Measurements from ENCODE around the gene GABRA4.

GABRA4 gene

DNA sequence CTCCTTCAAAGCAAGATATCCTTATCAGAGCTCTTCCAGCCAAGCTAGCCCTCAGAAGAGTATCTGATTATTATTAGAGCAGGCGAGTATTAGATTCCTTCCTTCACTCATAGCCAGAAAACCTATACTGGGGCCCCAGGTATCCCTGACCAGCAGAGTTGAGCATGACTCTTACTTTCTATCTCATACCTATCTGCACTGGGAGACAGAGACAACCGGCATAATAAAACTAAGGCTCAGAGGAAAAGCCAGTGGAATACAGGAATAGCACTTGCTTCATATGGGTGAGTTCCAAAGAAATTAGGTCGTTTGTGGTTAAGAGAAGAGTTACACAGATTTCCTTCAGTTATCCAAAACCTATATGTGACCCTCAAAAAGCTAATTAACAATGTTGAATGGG is 42.6 kb downstream of the GABRA4 start:
- TF ChIP-seq, protein P1, sequence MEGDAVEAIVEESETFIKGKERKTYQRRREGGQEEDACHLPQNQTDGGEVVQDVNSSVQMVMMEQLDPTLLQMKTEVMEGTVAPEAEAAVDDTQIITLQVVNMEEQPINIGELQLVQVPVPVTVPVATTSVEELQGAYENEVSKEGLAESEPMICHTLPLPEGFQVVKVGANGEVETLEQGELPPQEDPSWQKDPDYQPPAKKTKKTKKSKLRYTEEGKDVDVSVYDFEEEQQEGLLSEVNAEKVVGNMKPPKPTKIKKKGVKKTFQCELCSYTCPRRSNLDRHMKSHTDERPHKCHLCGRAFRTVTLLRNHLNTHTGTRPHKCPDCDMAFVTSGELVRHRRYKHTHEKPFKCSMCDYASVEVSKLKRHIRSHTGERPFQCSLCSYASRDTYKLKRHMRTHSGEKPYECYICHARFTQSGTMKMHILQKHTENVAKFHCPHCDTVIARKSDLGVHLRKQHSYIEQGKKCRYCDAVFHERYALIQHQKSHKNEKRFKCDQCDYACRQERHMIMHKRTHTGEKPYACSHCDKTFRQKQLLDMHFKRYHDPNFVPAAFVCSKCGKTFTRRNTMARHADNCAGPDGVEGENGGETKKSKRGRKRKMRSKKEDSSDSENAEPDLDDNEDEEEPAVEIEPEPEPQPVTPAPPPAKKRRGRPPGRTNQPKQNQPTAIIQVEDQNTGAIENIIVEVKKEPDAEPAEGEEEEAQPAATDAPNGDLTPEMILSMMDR (IDR thresholded peaks at IDR 0.05; ENCODE audit: low read depth, low read length, missing control alignments), result no peak
- no peak overlapping the region for H3K4me3 ChIP-seq (replicated peaks; ENCODE audit: low read depth, low read length)
- DNase-seq (ENCODE audit: extremely low read depth, low read depth), result no peak

DNA sequence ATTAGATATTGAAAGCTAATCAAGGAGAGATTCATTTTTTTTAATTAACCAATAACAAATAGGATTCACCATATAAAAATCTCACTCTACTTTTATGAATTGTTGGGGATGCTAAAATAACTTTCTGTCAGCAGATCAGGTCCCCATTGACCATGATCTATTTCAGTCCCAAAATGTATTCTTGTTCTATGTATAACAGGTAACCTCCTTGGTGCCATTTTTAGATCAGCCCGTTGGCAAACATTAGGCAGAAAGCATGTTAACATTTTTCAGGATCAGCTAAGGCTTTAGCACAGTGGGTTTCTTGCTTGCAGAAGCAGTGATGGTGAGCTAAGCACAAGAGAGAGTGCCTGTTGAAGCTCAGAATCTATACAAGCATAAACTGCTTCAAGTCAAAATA is 43.6 kb downstream of the GABRA4 start:
- TF ChIP-seq, protein P1 (IDR thresholded peaks at IDR 0.05; ENCODE audit: low read depth, low read length, missing control alignments), result no peak
- no peak for DNase-seq (ENCODE audit: extremely low read depth, low read depth)
- H3K4me3 ChIP-seq (replicated peaks; ENCODE audit: low read depth, low read length), result no peak overlapping the region

DNA sequence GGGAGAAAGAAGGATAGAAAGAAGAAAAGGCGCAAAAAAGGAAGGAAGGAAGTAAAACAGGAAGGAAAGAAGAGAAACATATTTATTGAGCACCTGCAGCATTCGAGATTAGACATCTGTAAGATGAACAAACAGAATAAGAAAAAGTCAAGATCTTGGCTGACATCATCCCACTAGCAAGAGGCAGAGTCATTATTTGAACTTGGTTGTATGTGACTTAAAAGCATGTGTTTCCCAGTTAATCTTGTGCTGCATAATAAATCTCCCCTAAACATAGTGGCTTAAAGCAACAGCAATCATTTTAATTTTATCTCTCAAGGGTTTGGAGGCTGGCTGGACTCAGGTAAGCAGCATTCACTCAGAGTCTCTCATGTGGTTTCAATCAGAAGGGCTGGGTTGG is 45.8 kb downstream of the GABRA4 start:
- TF ChIP-seq, protein P1 (IDR thresholded peaks at IDR 0.05; ENCODE audit: low read depth, low read length, missing control alignments), result no peak
- no peak for DNase-seq (ENCODE audit: extremely low read depth, low read depth)
- H3K4me3 ChIP-seq (replicated peaks; ENCODE audit: low read depth, low read length), result no peak overlapping the region

DNA sequence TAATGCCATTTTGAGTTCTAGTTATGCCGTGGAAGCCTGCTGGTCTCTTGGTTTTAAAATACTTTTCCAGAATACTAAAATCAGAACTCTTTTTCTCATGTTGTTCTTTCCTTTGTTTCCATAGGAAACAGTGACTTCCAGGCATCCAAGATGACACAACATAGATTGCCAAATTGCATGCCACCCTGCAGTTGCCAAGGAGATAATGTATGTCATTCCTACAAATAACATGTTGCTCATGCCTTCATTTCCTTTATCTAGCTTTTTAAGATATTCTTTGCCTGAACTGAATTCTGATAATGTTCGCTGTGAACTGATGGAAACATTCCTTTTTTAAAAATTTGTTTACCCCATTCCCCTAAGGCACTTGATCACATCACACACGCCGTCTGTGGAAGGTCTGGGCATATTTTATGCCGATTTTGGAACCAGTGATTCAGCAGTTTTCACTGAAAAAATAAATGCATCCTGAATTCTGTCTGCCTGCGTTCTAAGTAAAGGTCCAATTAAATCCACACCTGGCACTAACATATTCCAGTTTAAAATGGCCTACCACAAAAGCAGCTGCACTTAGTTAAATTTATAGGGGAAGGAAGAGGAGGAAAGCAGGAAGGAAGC is 46.4 kb downstream of the GABRA4 start:
- no peak for DNase-seq (ENCODE audit: extremely low read depth, low read depth)
- TF ChIP-seq, protein P1 (IDR thresholded peaks at IDR 0.05; ENCODE audit: low read depth, low read length, missing control alignments), result no peak
- no peak overlapping the region for H3K4me3 ChIP-seq (replicated peaks; ENCODE audit: low read depth, low read length)

DNA sequence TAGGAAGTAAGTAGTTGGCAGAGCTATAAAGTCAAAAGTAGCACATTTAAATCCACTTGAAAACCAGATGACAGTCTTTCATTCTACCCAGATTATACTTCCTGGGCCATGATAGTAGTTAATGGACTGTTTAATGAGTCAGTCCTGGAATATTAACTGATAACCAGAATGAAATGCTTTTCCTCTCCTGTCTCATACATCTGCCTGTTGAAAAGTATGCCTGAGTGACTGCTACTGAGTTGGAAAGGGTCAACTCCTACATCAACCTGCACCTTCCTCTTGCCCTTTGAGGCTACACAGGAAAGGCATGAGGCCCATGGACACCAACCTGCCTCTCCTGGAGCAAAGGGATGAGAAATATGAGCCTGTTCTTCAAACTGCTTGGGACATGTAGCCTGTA is 48.3 kb downstream of the GABRA4 start:
- TF ChIP-seq, protein P1 (IDR thresholded peaks at IDR 0.05; ENCODE audit: low read depth, low read length, missing control alignments), result no peak
- no peak overlapping the region for H3K4me3 ChIP-seq (replicated peaks; ENCODE audit: low read depth, low read length)
- no peak for DNase-seq (ENCODE audit: extremely low read depth, low read depth)

DNA sequence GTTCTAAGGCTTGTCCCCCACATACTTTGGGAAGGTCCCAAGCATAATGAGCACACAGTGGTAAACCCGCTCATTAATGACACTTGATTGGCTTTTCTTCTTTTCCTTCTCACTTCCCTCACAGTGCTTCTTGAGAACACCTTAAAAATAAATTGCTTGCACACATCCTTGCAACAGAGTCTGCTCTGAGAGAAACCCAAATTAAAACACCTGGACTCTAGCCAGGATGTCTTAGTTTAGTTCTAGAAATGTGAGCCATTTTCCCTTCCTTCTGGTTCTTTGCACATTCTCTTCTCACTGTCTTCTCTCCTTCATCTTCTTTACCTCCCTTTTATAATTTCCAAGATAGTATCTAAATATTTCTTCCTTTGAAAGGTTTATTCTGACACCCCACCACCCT is 49.0 kb downstream of the GABRA4 start:
- TF ChIP-seq, protein P1 (IDR thresholded peaks at IDR 0.05; ENCODE audit: low read depth, low read length, missing control alignments), result no peak
- no peak for DNase-seq (ENCODE audit: extremely low read depth, low read depth)
- H3K4me3 ChIP-seq (replicated peaks; ENCODE audit: low read depth, low read length), result no peak overlapping the region

DNA sequence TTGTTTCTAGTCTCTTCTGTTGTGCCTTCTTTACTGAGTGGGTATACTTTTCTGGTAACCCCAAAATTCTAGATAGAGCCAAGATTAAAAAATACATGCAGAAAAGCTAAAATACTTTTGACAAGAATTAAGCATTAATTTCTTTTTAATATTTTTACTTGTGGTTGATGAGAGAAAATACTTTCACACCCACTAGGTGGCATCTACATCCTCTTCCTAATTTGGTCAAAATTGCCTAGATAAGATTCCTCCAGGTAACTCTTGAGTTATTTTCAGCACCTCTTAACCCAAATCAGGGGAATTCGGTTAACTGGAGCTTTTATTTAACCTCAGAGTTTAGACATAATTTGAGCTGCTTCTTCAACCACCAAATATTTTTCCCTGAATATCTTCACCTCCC is 55.9 kb downstream of the GABRA4 start:
- H3K4me3 ChIP-seq (replicated peaks; ENCODE audit: low read depth, low read length), result no peak overlapping the region
- DNase-seq (ENCODE audit: extremely low read depth, low read depth), result no peak
- TF ChIP-seq, protein P1 (IDR thresholded peaks at IDR 0.05; ENCODE audit: low read depth, low read length, missing control alignments), result no peak

Measured in HFF-Myc (cell line).